ENCODE results near the gene COBL.

Gene COBL

GRCh38 chr7:51255036-51255435 is 61.6 kb downstream of the COBL start:
- no peak for DNase-seq (ENCODE audit: low spot score)

GRCh38 chr7:51253157-51253556 is 63.5 kb downstream of the COBL start:
- no peak for DNase-seq (ENCODE audit: low spot score)

GRCh38 chr7:51251290-51251689 is 65.3 kb downstream of the COBL start:
- no peak for DNase-seq (ENCODE audit: low spot score)

DNA sequence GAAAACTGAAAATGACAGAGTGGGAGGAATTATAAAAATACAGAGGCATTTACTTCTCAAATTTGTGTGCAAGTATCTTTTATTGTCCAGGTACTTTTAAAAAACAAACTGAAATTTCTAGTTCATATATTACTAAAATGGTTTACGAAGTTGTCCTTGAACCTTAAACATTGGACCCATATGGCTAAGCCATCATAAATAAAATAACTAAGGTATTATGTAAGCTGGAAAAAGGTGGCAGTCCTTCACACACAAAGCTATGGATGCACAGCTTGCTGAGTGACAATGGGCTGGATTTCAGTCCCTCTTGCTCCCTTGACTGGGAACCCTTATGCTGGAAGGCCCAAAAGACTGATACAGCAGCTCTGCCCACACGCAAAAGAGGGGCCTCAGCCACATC is 66.1 kb downstream of the COBL start:
- DNase-seq (ENCODE audit: low spot score): no peak

DNA sequence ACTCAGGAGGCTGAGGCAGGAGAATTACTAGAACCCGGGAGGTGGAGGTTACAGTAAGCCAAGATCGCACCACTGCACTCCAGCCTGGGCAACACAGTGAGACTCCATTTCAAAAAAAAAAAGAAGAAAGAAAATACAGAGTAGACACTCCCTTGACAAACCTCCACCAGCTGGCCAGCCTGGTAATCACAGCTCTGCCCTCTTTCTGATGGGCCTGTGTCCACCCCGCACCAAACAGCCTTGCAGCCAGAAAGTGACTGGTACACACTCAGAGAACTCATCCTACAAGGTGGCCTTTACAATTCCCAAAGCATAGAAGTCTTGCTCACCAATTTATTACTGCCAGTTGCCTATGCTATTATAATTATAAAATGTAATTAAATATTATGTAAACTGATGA is 66.6 kb downstream of the COBL start:
- DNase-seq (ENCODE audit: low spot score): no peak

- DNase-seq (ENCODE audit: low spot score): no peak
These were observed 67.2 kb downstream of the COBL start for GRCh38 chr7:51249187-51249945.

DNA sequence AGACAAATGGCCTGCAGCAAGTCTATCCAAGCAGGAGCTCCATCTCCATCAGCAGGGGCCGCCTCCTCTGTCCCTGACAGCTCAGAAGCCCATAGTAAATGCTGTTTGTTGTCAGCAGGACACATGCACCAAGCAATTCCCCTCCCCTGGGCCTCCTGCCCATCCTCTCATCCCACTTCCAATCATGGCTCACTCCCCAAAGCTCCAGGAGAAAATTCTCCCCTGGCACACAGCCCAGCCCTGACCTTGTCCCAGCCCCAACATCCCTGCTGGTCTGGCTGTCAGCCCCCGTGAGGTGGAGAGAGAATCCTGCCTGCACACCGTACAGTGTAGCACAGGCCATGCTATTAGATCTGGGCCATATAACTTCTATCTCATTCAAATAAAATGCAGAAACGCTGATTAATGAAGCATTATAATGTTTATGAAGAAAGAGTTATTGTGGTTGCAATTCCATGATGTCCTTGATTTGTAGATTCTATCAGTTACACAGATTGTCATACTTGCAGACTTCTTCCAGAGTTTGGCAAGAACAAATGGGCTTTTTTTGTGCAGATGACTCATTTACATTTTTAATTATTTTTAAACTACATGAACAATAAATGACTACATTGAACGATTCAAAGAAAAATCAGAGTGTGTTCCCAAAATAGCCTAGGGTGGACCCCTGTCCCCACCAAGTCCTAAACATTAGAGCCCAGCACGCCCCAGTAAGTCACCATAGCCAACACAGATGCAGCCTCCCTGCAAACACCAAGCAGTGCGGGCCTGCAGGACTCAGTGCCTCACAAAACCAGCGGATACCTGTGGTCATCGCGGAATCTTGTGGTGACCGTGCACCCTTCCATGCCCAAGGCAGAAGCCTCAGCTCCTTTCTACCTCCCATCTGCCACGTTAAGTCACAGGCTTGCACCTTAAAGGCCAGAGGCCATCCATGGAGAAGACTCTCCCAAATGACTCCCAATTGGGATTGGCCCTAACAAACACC is 70.1 kb downstream of the COBL start:
- DNase-seq (ENCODE audit: low spot score): no peak

GRCh38 chr7:51244885-51245284 is 71.7 kb downstream of the COBL start:
- DNase-seq (ENCODE audit: low spot score): no peak

- no peak for DNase-seq (ENCODE audit: low spot score)
These were observed 72.6 kb downstream of the COBL start for GRCh38 chr7:51244053-51244452.

GRCh38 chr7:51243631-51244030 is 73.0 kb downstream of the COBL start:
- no peak for DNase-seq (ENCODE audit: low spot score)

DNA sequence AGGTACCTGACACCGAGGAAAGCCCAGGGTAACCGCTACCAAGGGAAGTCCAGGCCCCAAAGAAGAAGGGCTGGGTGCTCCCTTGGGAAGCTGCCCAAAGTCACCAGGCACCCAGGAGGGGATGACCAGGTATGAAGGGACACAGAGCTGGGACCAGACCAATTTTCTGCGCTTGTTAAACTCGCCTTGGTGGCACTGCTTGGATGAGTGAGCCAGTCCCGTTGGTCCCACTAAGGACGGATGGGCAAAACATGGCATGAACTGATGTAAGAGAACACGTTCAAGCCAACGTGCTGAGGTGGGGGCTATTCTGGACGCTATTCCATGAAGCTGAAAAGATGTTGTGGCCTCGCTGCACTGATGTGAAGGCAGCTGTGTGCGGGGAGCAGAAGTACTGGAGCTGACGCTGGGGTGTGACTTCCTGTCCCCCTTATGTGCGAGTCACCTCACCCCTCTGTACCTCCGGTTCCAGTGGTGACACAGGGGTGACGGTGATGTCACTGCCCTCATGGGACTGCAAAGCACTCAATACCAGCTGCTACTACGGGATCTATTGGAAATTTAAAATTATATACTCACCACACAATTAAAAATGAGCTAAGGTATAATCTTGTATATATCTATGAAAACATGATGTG is 73.6 kb downstream of the COBL start:
- DNase-seq (ENCODE audit: low spot score): no peak

- DNase-seq (ENCODE audit: low spot score): no peak
These were observed 74.5 kb downstream of the COBL start for GRCh38 chr7:51242007-51242691.

GRCh38 chr7:51240868-51241267 is 75.7 kb downstream of the COBL start:
- no peak for DNase-seq (ENCODE audit: low spot score)

- no peak for DNase-seq (ENCODE audit: low spot score)
These were observed 76.9 kb downstream of the COBL start for GRCh38 chr7:51239691-51240090.

DNA sequence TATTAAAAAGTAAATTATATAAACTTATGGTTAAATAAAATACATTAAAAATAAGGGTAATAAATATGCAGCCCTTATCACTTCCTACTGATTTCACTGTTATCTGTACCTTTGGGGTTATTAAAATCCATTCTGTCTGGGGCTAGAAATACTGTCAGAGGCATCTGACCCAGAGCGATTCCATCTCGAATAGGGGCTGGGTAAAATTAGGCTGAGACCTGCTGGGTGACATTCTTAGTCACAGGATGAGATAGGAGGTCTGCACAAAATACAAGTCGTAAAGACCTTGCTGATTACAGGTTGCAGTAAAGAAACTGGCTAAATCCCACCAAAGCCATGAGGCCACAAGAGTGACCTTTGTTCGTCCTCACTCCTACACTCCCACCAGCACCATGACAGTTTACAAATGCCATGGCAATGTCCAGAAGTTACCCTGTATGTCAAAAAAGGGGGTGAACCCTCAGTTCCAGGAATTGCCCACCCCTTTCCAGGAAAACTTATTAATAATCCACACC is 77.6 kb downstream of the COBL start:
- DNase-seq (ENCODE audit: low spot score): no peak

GRCh38 chr7:51237446-51238133 is 79.0 kb downstream of the COBL start:
- DNase-seq (ENCODE audit: low spot score): no peak

DNA sequence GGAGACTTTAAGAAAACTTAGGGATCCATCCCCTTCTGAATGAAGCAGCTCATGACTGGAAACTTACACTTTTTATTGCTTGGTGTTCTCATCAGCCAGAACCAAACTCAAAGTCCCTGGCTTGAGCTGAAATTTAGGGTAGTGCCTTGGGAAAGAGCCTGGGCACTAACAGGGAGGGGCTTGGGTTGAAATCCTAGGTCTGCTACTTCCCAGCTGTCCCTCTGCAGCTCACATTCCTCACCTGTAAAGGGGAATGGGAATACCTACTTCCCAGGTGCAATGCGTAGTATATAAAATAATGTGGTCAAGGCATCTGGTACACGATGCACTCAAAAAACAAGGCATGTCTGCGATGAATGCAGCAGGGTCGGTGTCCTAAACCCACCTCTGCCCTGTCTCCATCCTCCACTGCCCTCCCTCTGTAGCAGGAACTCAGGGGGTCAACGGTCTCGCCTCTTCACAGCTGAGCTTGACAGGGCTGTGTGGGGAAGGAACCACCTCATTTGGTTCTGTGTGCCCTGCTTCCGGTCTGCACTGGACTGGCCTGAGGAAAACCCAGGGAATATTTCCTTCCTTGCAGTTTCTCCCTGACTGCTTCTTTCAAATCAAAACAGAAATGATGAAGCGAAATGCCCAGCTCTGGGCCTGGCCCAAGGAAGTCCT is 80.0 kb downstream of the COBL start:
- DNase-seq (ENCODE audit: low spot score): no peak

GRCh38 chr7:51235593-51236313 is 80.9 kb downstream of the COBL start:
- DNase-seq (ENCODE audit: low spot score): no peak

DNA sequence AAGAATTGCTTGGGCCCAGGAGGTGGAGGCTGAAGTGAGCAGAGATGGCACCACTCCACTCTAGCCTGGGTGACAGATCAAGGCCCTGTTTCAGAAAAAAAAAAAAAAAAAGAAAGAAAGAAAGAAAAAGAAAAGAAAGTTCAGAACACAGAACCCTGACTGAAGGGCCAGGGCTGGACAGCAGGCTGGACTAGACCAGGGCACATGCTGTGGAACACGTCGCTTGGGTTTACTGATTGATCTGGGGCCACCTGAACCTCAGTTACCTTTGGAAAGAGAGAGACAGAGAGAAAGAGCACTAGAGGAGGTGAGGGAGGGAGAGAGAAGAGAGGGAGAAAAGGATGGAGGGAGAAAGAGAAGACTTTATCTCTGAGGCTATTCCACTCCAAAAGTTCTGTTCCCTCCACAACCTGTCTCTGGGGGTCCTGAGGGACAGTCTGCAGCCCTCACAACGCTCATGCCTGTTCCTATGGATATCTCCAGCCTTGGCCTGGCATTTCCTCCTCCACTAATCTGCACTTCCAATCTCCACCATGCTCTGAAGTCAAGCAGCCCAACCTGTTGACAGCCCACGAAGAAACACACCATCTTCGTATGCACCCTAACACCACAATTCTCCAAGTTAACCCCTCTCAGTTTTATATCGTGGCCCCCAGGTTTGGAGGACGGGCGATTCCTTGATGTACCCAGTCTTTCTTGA is 81.8 kb downstream of the COBL start:
- DNase-seq (ENCODE audit: low spot score): no peak

Measured in hematopoietic multipotent progenitor cell treated with erythropoietin and hydrocortisone succinate and interleukin-3 and kit ligand, for 17 days (in vitro differentiated cells).